Hepatocyte (in vitro differentiated cells): ENCODE measurements around the gene GPRC5A.

Experiments used
- EZH2phosphoT487 ChIP-seq: fragments of 200-600 bp; sonication (generic); IDR thresholded peaks from one replicate; pipeline ENCODE4 v1.6.1; 2018; ENCODE audit warnings: antibody characterized with exemption, mild to moderate bottlenecking, low read depth, moderate library complexity; ENCODE audit not compliant: unreplicated experiment, severe bottlenecking
- TF ChIP-seq, protein P1 (sequence below): fragments of 200-600 bp; sonication (generic); IDR thresholded peaks from 2 replicates; pipeline ENCODE4 v1.5.1; 2016; ENCODE audit warnings: antibody characterized with exemption, mild to moderate bottlenecking; ENCODE audit not compliant: poor library complexity

DNA sequence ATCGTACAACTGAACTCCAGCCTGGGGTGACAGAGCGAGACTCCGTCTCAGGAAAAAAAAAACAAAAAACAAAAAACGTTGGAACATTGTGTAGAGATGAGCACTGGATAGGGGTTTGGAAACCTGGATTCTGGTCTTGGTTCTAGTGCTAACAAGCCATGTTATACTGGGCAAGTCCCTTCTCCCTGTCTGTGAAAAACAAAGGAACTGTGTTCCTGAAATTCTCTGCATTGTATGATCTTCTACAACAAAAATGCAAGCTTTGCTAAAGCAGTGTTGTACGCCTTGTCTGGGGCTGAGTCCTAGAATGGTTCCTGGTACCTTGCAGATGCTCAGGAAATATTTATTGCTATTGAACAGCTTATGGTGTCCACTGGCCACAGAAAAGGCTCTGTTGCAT is 47.2 kb downstream of the GPRC5A start:
- TF ChIP-seq, protein P1, sequence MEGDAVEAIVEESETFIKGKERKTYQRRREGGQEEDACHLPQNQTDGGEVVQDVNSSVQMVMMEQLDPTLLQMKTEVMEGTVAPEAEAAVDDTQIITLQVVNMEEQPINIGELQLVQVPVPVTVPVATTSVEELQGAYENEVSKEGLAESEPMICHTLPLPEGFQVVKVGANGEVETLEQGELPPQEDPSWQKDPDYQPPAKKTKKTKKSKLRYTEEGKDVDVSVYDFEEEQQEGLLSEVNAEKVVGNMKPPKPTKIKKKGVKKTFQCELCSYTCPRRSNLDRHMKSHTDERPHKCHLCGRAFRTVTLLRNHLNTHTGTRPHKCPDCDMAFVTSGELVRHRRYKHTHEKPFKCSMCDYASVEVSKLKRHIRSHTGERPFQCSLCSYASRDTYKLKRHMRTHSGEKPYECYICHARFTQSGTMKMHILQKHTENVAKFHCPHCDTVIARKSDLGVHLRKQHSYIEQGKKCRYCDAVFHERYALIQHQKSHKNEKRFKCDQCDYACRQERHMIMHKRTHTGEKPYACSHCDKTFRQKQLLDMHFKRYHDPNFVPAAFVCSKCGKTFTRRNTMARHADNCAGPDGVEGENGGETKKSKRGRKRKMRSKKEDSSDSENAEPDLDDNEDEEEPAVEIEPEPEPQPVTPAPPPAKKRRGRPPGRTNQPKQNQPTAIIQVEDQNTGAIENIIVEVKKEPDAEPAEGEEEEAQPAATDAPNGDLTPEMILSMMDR = no peak
- no peak for TF ChIP-seq EZH2phosphoT487
